Natural killer cell (primary cell): ENCODE data around the gene TWIST2. TPM values are rescaled to one million over a fixed set of nuclear protein-coding genes. Genes with fewer than 3 reads are reported as not detected.

Source experiments
- ATAC-seq, 3 donors: fragments of 150-1000 bp in 2 of 3; fragments of 200-7000 bp in 1 of 3; cut with Tn5 transposase; 1 replicate in 1 of 3; 2 replicates in 2 of 3; pipeline ENCODE4 v1.10.0; 2021; ENCODE audit warnings: mild to moderate bottlenecking in 2 of 3, moderate library complexity in 2 of 3
- DNase-seq, 2 donors: peaks; one replicate each; pipeline versions ENCODE4 v3.0.0 to v3.0.0-alpha.2; 2013 to 2021; ENCODE audit warnings: mixed read lengths in 1 of 2
- H3K27ac ChIP-seq: one replicate; pipeline ENCODE4 v1.5.1; 2013; ENCODE audit warnings: mild to moderate bottlenecking, low read length
- H3K27me3 ChIP-seq: one replicate; pipeline ENCODE4 v1.6.1; 2013; ENCODE audit warnings: low read length; ENCODE audit not compliant: control insufficient read depth, insufficient read depth
- H3K36me3 ChIP-seq: one replicate; pipeline ENCODE4 v1.6.1; 2013; ENCODE audit warnings: low read length; ENCODE audit not compliant: control insufficient read depth, insufficient read depth
- H3K4me1 ChIP-seq: one replicate; pipeline ENCODE4 v1.6.1; 2013; ENCODE audit warnings: low read length; ENCODE audit not compliant: control insufficient read depth, insufficient read depth
- H3K4me3 ChIP-seq: one replicate; pipeline ENCODE4 v1.5.1; 2013; ENCODE audit warnings: low read length
- H3K9me3 ChIP-seq: one replicate; pipeline ENCODE4 v1.6.1; 2013; ENCODE audit warnings: low read length; ENCODE audit not compliant: control insufficient read depth, insufficient read depth
- H3K27ac Mint-ChIP-seq, 2 donors: one replicate each; pipeline ENCODE4 v1.8.0; 2022; ENCODE audit warnings: mild to moderate bottlenecking in 2 of 2, mixed read lengths in 2 of 2, moderate library complexity in 1 of 2
- H3K27me3 Mint-ChIP-seq, 2 donors: one replicate each; pipeline ENCODE4 v1.8.0; 2022; ENCODE audit warnings: low read depth in 2 of 2, mixed read lengths in 2 of 2
- H3K36me3 Mint-ChIP-seq: one replicate; pipeline ENCODE4 v1.8.0; 2022; ENCODE audit warnings: mixed read lengths
- H3K4me1 Mint-ChIP-seq, 2 donors: one replicate each; pipeline ENCODE4 v1.8.0; 2022; ENCODE audit warnings: mixed read lengths in 2 of 2
- H3K4me3 Mint-ChIP-seq: one replicate; pipeline ENCODE4 v1.8.0; 2022; ENCODE audit warnings: mild to moderate bottlenecking, moderate library complexity, mixed read lengths
- H3K9me3 Mint-ChIP-seq, 2 donors: one replicate each; pipeline ENCODE4 v1.8.0; 2022; ENCODE audit warnings: mixed read lengths in 2 of 2
- CTCF ChIP-seq: fragments of 200-600 bp; IDR thresholded peaks from one replicate; pipeline ENCODE4 v1.8.0; 2022; ENCODE audit warnings: antibody characterized with exemption
- WGBS: methylation state at CpG from one replicate; pipeline ENCODE4 v1.1.7; 2013; ENCODE audit warnings: missing lambda C conversion rate; ENCODE audit not compliant: insufficient coverage; 5-methylcytosine and 5-hydroxymethylcytosine counted together
- intact Hi-C: fragments of 100-400 bp; cut with micrococcal nuclease; formaldehyde crosslinking; loops from one replicate; pipeline ENCODE4 v1.14.2; 2022
- total RNA-seq, 4 donors: library from RNA; stranded (reverse); fragments of 120-200 nt in 1 of 4; gene quantifications; one replicate each; pipeline versions ENCODE4 v1.2.3 to v1.2.4, GENCODE V29; 2013 to 2022

Gene TWIST2
- total RNA-seq, 3 donors from 2014 or later (not counting 1 experiment from before 2014, with no cell fraction given): not detected

GRCh38 chr2:238872026-238872425 lies 24.1 kb downstream of the TWIST2 start:
- peaks cover 4 to 5% of the 10 kb centered on the region in 2 donors for H3K4me1 Mint-ChIP-seq
- 92% methylated on average over 7 of the region's 7 CpGs for WGBS
- H3K27me3 ChIP-seq: no peaks in the 10 kb centered on the region
- H3K36me3 ChIP-seq: no peaks in the 10 kb centered on the region
- ATAC-seq: no peak
- no peak overlapping the region for H3K4me3 Mint-ChIP-seq
- H3K4me3 ChIP-seq: no peak overlapping the region
- H3K9me3 ChIP-seq: no peaks in the 10 kb centered on the region
- no peak overlapping the region for H3K27ac Mint-ChIP-seq
- no peak overlapping the region for H3K27ac ChIP-seq
- H3K36me3 Mint-ChIP-seq: no peaks in the 10 kb centered on the region
- intact Hi-C loops: no loop called here
- H3K4me1 ChIP-seq: no peaks in the 10 kb centered on the region
- no peaks in the 10 kb centered on the region for H3K27me3 Mint-ChIP-seq
- peaks cover 0 to 5% of the 10 kb centered on the region in 2 donors for H3K9me3 Mint-ChIP-seq
- TF ChIP-seq CTCF: no peak
- DNase-seq: no peak

- intact Hi-C loops: no loop called here
- H3K27ac ChIP-seq: no peak overlapping the region
Measured at GRCh38 chr2:238872628-238873380, 24.9 kb downstream of the TWIST2 start.

GRCh38 chr2:238873381-238873801 lies 25.5 kb downstream of the TWIST2 start:
- WGBS: 97% methylated on average over 16 of the region's 16 CpGs
- no peak for DNase-seq
- Mint-ChIP-seq H3K9me3 (peaks cover 0 to 5% of the 10 kb centered on the region in 2 donors), H3K36me3 (no peaks in the 10 kb centered on the region), H3K27me3 (no peaks in the 10 kb centered on the region), H3K4me1 (peaks cover 4 to 5% of the 10 kb centered on the region in 2 donors), H3K27ac (no peak overlapping the region), H3K4me3 (no peak overlapping the region)
- TF ChIP-seq CTCF: no peak
- Histone ChIP-seq H3K9me3 (no peaks in the 10 kb centered on the region), H3K4me1 (no peaks in the 10 kb centered on the region), H3K27ac (no peak overlapping the region), H3K4me3 (no peak overlapping the region), H3K36me3 (no peaks in the 10 kb centered on the region), H3K27me3 (no peaks in the 10 kb centered on the region)
- intact Hi-C loops: no loop called here
- ATAC-seq: no peak

More at GRCh38 chr2:238872628-238873380, 24.9 kb downstream of the TWIST2 start:
- no peak for TF ChIP-seq CTCF
- DNase-seq: no peak
- Histone ChIP-seq H3K4me3 (no peak overlapping the region), H3K27me3 (no peaks in the 10 kb centered on the region), H3K9me3 (no peaks in the 10 kb centered on the region), H3K36me3 (no peaks in the 10 kb centered on the region), H3K4me1 (no peaks in the 10 kb centered on the region)
- Mint-ChIP-seq H3K4me1 (peaks cover 4 to 5% of the 10 kb centered on the region in 2 donors), H3K9me3 (peaks cover 0 to 5% of the 10 kb centered on the region in 2 donors), H3K36me3 (no peaks in the 10 kb centered on the region), H3K4me3 (no peak overlapping the region), H3K27me3 (no peaks in the 10 kb centered on the region), H3K27ac (no peak overlapping the region)
- 84% methylated on average over 13 of the region's 13 CpGs for WGBS
- ATAC-seq: no peak

- intact Hi-C loops: no loop called here
- ATAC-seq: no peak
- Mint-ChIP-seq H3K27me3 (no peaks in the 10 kb centered on the region), H3K4me3 (no peak overlapping the region), H3K4me1 (peaks cover 4 to 5% of the 10 kb centered on the region in 2 donors), H3K27ac (no peak overlapping the region), H3K9me3 (peaks cover 0 to 5% of the 10 kb centered on the region in 2 donors), H3K36me3 (no peaks in the 10 kb centered on the region)
- no peaks in the 10 kb centered on the region for H3K36me3 ChIP-seq
- DNase-seq: no peak
- WGBS: 88% methylated on average over 6 of the region's 6 CpGs
- no peaks in the 10 kb centered on the region for H3K9me3 ChIP-seq
- H3K4me3 ChIP-seq: no peak overlapping the region
- no peak overlapping the region for H3K27ac ChIP-seq
- TF ChIP-seq CTCF: no peak
- no peaks in the 10 kb centered on the region for H3K27me3 ChIP-seq
- no peaks in the 10 kb centered on the region for H3K4me1 ChIP-seq
Measured at GRCh38 chr2:238873841-238874240, 26.0 kb downstream of the TWIST2 start.
